LHCN-M2 (cell line): ENCODE data around the gene ZDHHC14. TPM values are rescaled to one million over a fixed set of nuclear protein-coding genes. Genes with fewer than 3 reads are reported as not detected.
A peak's percentile ranks its signal among the peaks of the same experiment; 100 is the strongest.
"Not testable (repeated sequence)": the region's sequence is repeated elsewhere in the genome, so short reads cannot be mapped to it uniquely, and the experiment has no call there.

Experiments used
- DNase-seq: peaks from one replicate; pipeline ENCODE4 v3.0.0-alpha.2; 2012; ENCODE audit warnings: low read depth
- polyA plus RNA-seq: library from polyadenylated mRNA; unstranded; fragments of >200 nt; gene quantifications from one replicate; pipeline ENCODE4 v1.2.1, GENCODE V29; 2012; ENCODE audit warnings: missing spikeins
- total RNA-seq: library from RNA; depleted of rRNA; stranded (reverse); fragments of >200 nt; gene quantifications from 2 replicates; pipeline ENCODE4 v1.2.3, GENCODE V29; 2014; rRNA removed

ZDHHC14 gene
- total RNA-seq = 1.2 and 2.2 TPM in 2 replicates
- 0.63 TPM for polyA plus RNA-seq

- DNase-seq = peak; percentile 75
These were observed at the start of gene ZDHHC14 for GRCh38 chr6:157380779-157381561. TSS of gene ZDHHC14 (plus strand) at chr6:157381190.

DNA sequence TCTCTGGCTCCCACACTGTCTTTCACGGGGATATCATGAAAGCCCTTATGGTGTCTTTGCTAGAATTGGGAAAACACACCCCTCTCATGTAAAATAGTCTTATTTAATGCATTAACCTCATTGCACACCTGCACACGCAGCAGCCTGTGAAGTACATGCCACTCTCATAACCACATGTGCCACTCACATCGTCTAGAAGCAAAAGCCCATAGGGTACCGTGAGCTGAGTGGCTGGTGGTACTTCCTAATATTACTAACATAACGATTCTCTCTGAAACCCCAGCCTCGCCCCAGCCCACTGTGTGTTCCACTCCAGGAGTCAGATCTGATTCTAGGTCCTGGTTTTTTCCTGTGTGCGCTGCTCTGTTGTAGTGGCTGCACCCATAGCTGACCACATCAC is 48.2 kb upstream of the ZDHHC14 start:
- DNase-seq = no peak

DNA sequence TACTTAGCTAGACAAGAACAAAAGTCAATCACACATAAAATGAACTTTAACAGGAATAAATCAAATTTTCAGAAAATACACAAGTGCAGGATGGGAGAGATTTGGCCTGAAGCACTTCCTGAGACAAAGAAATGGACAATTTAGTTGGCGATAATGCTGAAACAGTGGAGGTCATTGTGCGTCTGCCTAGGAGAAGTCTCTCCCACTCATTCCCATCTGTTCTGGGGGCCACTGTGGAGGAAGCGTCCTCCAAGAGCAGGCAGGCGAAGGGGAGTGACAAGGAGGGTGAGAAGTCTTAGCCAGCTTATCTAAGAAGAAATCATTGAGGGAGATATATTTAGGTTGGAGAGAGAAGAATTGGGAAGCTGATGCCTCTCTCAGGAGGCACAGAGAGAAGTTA is 47.5 kb upstream of the ZDHHC14 start:
- DNase-seq = no peak

GRCh38 chr6:157333956-157334355 is 47.0 kb upstream of the ZDHHC14 start:
- DNase-seq = no peak

DNA sequence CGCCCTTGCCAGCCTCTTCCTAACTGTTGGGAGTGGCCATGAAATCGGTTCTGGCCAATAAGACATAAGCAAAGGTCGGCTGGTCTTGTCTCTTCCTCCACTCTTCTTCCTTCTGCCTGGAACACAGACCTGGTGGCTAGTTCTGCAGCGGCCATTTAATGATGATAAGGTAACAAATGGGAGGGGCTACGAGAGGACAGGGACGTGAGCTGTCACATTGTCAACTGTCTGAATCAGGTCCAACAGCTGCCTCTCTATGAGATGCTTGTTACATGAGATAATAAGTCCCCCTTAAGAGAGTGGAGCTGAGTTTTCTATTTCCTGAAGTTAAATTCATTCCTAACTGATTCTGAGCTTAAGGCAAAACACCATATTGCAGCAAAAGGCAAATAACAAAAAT is 45.2 kb upstream of the ZDHHC14 start:
- peak; percentile 15 for DNase-seq

DNA sequence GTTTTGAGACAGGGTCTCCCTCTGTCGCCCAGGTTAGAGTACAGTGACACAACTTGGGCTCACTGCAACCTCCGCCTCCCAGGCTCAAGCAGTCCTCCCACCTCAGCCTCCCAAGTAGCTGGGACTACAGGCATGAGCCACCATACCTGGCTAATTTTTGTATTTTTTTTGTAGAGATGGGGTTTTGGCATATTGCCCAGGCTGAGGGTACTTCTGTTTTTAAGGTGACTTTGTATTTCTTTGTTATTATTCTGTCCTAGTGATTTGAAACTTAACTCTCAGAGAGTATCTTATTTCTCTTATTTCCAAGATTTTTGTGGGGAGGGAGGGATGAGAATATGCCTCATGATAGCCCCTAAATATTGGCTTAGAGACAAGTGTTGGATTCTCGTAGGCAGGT is 43.7 kb upstream of the ZDHHC14 start:
- not testable (repeated sequence) for DNase-seq

DNA sequence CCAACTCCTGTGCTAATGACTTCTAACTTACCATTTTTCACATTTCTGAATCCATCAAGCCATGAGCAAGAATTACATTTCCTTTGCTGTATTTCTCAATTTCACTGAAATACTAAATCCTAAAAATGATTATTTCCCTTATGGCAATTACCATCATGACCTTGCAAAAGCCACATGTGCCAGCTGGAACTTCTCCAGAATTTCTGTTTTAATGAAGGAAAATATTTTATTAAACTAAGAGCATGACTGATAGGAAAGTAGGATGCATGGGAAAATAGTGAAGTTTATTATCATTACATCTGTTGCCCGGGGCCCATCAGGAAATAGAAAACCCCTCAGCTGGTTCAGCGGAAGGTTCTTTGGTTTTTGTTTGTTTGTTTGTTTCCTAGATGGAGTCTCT is 43.2 kb upstream of the ZDHHC14 start:
- DNase-seq = no peak

GRCh38 chr6:157339432-157339831 is 41.6 kb upstream of the ZDHHC14 start:
- DNase-seq = no peak

DNA sequence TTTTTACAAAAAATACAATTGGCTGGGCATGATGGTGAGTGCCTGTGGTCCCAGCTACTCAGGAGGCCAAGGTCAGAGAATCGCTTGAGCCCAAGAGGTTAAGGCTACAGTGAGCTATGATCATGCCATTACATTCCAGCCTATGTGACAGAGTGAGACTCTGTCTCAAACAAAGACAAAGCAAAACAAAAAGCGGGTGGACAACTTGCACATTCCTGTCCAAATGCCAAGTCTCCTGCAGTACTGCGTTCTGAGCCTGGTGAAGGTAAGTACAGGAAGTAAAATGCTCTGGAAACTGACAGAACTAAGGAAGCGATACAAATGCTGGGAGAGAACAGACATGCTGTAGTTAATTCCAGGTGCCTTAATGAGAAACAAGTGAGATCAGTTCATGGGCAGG is 37.3 kb upstream of the ZDHHC14 start:
- no peak for DNase-seq

DNA sequence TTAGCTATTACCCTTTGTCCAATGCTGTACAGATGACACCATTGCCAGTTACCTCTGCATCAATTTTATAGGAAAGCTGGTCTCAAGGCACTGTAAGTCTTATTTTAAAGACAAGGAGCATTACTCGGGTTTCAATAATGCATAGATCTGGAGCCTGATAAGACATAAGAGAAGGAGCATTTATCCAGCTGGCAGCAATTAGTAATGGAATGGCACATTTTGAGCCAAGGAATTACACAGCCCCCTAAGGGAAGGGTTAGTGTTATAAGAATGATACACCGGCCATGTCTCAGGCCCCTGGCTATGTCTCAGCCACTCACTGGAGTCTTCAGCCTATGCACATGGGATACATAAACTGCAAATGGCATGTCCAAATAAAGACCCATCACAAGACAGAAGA is 34.6 kb upstream of the ZDHHC14 start:
- DNase-seq = no peak

DNA sequence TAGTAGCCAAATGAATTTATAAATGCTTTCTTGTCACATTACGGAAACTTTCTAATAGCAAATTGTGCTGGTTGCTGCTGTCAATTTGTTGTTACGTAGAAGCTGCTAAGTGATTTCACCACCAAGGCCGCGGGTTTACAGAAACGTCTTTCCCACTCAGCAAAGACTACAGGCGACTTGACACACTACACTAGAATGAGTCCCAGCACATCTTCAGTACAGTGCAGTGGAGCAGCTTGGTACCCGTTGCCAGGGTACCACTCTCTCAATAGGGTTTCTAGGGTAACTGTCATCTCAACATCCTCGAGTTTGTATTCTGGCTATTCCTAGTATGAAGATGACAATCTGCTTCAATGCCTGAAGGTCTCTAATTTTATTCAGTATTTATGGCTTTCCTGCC is 22.7 kb upstream of the ZDHHC14 start:
- no peak for DNase-seq

DNA sequence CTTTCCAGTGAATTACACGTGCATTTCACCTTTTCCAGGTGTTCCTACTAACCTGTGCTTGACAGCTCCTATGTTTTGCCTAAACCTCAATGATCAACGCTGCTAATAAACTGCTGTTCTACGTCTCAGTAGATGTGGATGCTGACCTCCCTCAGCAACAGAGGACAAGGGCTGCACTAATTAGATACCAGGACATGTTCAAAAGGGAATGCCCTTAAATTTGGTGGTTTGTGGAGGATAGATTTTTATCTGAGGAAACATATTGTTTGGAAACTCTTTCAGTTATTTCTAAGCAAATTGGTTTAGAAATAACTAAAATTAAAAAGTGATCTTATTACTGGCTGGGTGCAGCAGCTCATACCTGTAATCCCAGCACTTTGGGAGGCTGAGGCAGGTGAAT is 19.1 kb upstream of the ZDHHC14 start:
- no peak for DNase-seq

- DNase-seq = no peak
These were observed 16.3 kb upstream of the ZDHHC14 start for GRCh38 chr6:157364705-157365104.

- no peak for DNase-seq
These were observed 14.3 kb upstream of the ZDHHC14 start for GRCh38 chr6:157366648-157367047.

GRCh38 chr6:157368359-157369049 is 12.5 kb upstream of the ZDHHC14 start:
- no peak for DNase-seq

- no peak for DNase-seq
These were observed 10.2 kb upstream of the ZDHHC14 start for GRCh38 chr6:157370755-157371154.

DNA sequence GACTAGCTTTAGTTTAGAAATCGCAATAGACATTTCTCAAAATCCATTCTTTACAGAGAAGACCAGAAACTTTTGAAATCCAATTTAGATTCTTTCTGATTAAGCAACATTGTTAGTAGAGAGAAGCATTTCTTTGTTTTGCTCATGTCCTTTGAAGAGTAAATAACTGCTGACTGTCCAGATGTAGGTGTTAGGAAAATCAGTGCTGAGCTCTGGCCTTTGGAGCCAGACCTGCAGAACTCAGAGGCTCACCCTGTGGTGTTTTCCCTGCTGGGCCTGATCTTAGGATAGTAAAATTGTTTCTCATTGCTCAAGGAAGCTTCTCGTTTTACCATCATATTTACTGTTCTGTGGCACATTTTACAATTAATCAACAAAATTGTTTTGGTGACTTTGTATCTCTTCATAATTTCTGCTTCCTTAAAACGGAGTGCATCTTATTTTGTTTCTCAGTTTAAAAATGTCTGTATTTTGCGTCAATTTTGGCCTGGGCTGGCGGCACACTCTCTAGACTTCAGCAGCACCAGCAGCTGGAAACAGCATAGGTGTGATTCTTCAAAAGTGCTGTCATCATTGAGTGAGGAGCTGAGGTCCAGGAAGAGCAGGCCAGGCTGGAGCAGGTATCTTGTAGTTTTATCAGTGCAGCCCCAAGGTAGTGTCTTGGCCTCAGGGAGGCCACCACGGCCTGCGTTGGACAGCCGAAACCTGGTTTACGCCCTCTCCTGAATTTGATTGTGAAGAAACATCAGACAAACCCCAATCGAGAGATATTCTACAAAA is 8.3 kb upstream of the ZDHHC14 start:
- DNase-seq = no peak

DNA sequence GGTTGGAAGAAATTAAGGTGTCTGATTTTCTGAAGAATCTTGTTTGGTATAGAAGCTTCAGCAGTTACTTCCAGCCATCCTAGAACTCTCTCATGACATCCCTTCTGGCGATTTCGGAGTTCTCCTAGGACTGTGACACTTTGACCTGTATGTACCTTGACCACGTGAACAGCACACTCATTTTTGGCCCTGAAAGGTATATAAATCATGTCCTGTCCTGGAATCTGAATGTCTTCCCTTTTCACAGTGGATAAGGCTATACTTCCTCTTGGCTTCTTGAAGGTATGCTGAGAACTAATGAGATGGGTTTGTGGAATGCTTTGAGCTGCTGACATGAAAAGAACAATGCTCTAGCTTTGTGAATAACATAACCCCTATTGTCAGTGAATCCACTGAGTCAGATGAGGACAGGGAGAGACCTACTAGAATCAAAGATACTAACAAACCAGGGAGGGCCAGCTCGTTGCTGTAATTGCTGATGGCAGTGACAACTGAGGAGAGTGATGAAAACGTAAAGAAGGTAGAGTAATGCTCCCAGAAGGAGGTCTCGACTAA is 6.0 kb upstream of the ZDHHC14 start:
- no peak for DNase-seq

GRCh38 chr6:157376241-157376640 is 4.7 kb upstream of the ZDHHC14 start:
- no peak for DNase-seq

DNA sequence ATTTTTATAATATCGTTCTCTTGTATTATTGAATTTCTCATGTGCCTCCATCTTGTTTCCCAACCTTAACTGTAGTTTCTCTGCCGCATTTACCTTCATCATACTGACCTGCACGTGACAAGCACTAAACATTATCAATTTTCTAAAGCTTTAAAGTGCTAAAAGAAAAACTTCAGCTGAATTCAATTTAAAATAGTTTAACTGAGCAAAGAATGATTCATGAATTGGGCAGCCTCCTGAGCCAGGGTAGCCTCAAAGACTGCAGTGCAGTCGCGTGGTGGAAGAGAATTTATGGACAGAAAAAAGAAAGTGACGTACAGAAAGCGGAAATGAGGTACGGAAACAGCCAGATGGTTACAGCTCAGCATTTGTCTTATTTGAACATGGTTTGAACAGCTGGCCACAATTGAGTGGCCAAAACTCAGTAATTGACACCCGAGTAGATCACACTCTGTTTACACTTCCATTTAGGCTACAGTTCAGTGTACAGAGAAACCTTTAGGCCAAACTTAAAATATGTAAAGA is 4.2 kb upstream of the ZDHHC14 start:
- peak; percentile 16 for DNase-seq

DNA sequence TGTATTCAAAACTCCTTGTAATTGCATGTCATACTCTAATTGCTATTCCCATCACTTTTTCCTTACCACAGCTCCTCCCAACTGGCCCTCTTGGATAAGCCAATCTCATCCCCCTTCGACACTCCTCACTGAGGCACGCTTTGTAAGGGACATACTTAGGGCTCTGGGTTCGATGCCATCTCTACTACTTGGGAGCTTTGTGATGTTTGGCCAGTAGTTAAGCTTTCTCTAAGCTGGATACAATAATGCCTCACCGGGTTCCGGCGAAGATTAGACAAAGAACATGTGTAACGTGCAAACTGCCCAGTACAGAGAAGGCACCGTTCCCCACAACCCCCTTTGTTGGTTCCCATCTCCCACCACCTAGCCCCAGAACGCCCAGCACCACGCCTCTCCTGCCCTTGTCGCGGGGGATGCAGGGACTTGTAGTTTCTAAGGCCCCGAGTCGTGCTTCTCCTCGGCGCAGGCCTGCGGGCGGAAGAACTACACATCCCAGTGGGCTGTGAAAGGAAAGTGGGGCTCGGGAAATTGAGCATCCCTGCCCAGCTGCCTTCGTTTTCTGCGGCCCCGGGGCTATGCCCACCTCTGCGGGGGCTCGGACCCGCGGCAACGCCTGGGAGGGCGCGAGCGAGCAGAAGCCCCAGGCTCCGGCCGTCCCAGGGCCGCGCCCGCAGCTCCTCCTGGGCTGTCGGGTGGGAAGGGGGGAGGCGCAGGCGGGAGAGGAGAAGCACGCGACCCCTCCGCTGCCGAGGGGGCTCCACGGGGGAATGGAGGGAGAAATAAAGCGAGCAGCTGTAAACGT is 1.1 kb upstream of the ZDHHC14 start:
- DNase-seq = peak; percentile 89
